Choroid plexus epithelial cell (primary cell): ENCODE data around the gene ANKRD31.
"Not testable (repeated sequence)": the region's sequence is repeated elsewhere in the genome, so short reads cannot be mapped to it uniquely, and the experiment has no call there.

ENCODE experiments used
- DNase-seq: peaks from one replicate; pipeline ENCODE4 v3.0.0-alpha.2; 2010; ENCODE audit warnings: low read depth
- H3K4me3 ChIP-seq: 2 replicates; pipeline ENCODE4 v1.5.1; 2011; ENCODE audit warnings: low read depth, mild to moderate bottlenecking, control low read depth, low read length, moderate library complexity
- TF ChIP-seq, protein P1 (sequence below): conservative IDR thresholded peaks from 2 replicates; pipeline ENCODE4 v1.5.1; 2011; ENCODE audit warnings: low read depth, mild to moderate bottlenecking, control low read depth, inconsistent platforms, low read length, moderate library complexity

The ANKRD31 gene

DNA sequence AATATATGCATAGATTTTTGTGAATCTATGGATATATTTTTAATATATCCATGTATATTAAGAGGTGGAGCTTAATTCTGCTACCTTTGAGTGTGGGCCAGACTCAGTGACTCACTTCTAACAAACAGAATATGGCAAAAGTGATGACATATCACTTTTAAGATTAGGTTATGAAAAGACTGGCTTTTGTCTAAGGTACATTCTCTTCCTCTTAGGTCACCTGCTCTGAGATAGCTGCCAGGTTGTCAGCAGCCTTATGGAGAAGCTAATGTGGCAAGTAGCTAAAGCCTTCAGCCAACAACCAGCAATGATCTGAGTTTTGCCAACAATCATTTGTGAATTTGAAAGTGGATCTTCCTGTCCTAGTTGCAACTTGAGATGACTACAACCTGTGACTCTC lies 83.8 kb downstream of the ANKRD31 start:
- peak; percentile 14 for DNase-seq
- H3K4me3 ChIP-seq = no peak overlapping the region
- TF ChIP-seq, protein P1, sequence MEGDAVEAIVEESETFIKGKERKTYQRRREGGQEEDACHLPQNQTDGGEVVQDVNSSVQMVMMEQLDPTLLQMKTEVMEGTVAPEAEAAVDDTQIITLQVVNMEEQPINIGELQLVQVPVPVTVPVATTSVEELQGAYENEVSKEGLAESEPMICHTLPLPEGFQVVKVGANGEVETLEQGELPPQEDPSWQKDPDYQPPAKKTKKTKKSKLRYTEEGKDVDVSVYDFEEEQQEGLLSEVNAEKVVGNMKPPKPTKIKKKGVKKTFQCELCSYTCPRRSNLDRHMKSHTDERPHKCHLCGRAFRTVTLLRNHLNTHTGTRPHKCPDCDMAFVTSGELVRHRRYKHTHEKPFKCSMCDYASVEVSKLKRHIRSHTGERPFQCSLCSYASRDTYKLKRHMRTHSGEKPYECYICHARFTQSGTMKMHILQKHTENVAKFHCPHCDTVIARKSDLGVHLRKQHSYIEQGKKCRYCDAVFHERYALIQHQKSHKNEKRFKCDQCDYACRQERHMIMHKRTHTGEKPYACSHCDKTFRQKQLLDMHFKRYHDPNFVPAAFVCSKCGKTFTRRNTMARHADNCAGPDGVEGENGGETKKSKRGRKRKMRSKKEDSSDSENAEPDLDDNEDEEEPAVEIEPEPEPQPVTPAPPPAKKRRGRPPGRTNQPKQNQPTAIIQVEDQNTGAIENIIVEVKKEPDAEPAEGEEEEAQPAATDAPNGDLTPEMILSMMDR = no peak

DNA sequence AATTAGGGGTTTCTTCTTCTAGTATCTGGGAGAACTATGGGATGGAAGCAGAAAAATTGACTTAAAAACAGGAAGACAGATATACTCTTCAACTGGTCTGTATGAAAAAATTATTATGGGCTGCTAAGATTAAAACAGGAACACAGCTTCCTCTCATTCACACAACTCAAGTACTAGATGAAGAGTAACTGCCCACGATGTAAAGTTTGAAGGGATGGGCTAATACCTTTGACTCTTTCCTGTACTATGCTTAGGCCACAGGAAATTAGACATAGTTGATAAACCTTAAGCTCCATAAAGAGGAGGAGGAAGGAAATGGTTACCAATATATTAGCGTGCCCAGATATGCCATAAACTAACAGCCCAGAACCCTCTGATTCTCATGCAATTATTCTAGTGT lies 88.6 kb downstream of the ANKRD31 start:
- TF ChIP-seq, protein P1 = no peak
- no peak for DNase-seq

DNA sequence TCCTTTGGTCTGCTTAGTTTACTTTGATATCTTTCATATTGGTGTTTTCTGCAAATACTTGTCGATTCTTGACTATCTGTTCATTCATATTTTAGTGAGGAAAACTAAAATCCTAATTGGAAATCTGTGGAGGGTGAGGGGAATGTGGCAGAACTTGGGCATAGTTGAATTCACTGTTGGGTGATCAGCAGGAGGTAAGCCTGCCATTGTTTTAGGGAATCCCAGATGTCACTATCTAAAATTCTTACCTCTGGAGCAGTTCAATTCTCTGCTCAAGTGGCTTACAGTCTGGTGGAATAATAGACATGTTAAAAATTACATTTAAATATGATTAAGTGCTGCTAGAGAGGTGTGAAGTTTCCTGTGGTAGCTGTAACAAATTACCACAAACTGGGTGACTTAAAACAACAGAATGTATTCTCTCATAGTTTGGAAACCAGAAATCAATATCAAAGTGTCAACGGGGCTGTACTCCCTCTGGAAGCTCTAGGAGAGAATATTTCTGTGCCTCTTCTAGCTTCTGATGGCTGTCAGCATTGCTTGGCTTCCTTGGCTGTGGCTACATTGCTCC lies 94.0 kb downstream of the ANKRD31 start:
- TF ChIP-seq, protein P1 = no peak
- no peak overlapping the region for H3K4me3 ChIP-seq
- DNase-seq = no peak

More for the DNA sequence above, 88.6 kb downstream of the ANKRD31 start:
- no peak overlapping the region for H3K4me3 ChIP-seq

DNA sequence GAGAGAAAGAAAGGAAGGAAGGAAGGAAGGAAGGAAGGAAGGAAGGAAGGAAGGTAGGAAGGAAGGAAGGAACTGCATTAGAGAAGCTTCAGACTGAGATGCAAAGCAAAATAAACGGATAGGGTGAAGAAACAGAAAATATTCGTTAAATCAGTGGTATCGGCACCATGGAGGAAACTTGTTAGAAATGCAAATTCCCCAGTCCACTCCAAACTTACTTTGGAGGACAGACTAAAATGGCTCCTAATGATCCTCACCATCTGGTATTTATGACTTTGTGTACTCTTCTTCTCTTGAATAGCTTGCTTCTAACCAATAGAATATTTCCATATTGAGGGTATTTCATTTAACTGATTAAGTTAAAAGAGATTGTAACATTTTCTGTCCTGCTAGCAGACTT lies 96.4 kb downstream of the ANKRD31 start:
- TF ChIP-seq, protein P1 = no peak
- H3K4me3 ChIP-seq = no peak overlapping the region
- DNase-seq = no peak

DNA sequence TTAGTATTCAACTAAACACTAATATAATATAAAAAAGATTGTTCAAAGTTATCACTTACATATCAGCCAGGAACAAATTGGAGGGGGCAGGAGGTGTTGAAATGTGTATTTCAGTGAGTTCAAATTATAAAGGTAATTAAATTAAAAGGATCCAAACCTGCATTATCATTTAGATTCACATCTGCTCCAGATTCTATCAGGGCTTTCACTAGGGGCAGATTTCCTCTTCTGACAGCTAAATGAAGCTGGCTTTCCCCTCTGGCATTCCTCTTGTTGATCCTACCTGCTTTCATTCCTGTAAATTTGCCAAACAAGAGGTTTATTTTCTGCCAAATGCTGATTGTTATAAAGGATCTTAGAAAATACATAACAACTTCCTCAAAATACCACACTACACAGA lies 98.0 kb downstream of the ANKRD31 start:
- H3K4me3 ChIP-seq = no peak overlapping the region

DNA sequence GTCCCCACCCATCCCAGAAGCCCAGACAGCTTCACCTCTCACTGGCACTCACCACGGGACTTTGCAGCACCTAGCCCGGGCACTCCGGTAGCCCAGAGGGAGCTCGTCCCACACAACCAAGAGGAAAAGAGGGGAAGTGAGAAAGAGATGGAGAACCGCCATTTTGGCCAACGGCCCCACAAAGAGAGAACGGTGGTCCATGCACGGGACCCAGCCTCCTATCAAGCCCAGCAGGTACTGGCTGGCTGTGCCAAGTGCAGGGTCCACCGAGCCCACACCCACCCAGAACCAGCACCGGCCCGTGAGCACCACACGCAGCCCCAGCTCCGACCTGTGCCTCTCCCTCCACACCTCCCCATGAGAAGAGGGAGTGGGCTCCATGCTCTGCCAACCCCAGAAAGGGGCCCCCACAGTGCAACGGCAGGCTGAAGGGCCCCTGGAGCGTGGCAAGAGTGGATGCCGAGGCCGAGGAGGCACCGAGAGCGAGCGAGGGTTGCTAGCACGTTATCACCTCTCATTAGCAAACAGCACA lies 105.8 kb downstream of the ANKRD31 start:
- no peak overlapping the region for H3K4me3 ChIP-seq
- TF ChIP-seq, protein P1 = no peak
- no peak for DNase-seq

More for the DNA sequence above, 98.0 kb downstream of the ANKRD31 start:
- no peak for DNase-seq
- TF ChIP-seq, protein P1 = no peak

DNA sequence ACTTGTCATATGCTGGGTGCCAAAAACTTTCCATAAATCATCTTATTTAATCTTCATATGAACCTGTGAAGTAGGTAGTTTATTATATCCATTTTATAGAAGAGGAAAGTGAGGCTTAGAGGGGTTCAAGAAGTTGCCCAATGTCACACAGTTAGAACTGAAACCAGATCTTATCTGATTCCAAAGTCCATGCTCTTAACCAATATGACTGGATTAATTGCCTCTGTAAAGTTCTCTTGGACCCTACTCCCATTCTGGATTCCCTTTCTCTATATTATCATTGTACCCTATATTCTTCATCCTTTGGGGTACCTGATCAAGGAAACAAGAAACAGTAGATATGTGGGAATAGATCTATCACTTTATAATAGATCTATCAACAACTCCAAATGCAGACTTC lies 119.8 kb downstream of the ANKRD31 start:
- no peak overlapping the region for H3K4me3 ChIP-seq
- no peak for DNase-seq
- TF ChIP-seq, protein P1 = no peak

DNA sequence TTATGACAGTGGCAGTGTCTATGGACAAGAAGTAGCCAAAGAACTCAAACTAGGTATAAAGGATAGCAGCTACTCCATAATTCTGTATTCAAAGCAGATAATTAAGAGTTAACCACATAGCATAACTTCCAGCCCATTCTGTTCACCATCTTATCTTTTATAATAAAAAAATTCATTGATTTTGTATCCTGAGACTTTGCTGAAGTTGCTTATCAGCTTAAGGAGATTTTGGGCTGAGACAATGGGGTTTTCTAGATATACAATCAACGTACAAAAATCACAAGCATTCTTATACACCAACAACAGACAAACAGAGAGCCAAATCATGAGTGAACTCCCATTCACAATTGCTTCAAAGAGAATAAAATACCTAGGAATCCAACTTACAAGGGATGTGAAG lies 122.4 kb downstream of the ANKRD31 start:
- DNase-seq, H3K4me3 ChIP-seq: not testable (repeated sequence)
